AG20443 (cell line): ENCODE results near the gene FBXW10.
"Not testable (repeated sequence)": the region's sequence is repeated elsewhere in the genome, so short reads cannot be mapped to it uniquely, and the experiment has no call there.

Source experiments
- DNase-seq: peaks from one replicate; pipeline ENCODE4 v3.0.0; 2012; ENCODE audit warnings: low spot score, mixed read lengths

The FBXW10 gene

DNA sequence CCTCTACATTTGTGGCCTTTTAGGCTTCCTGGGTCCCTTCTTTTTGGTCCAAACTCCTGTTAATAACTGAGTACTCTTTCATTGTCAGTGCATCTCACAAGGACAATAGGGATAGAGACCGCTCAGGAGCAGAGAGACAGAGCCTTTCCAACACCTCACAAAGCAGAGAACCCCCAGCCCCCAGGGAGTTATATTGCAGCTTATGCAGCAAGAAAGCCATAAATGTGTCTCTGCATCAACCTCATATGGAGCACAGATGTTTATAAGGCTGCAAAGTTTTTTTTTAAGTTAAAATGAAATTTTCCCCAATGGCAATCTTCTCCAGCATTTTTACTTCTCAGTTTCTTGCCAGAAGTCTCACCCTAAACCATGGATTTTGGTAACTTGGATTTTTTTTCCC lies 6.4 kb downstream of the FBXW10 start:
- not testable (repeated sequence) for DNase-seq

DNA sequence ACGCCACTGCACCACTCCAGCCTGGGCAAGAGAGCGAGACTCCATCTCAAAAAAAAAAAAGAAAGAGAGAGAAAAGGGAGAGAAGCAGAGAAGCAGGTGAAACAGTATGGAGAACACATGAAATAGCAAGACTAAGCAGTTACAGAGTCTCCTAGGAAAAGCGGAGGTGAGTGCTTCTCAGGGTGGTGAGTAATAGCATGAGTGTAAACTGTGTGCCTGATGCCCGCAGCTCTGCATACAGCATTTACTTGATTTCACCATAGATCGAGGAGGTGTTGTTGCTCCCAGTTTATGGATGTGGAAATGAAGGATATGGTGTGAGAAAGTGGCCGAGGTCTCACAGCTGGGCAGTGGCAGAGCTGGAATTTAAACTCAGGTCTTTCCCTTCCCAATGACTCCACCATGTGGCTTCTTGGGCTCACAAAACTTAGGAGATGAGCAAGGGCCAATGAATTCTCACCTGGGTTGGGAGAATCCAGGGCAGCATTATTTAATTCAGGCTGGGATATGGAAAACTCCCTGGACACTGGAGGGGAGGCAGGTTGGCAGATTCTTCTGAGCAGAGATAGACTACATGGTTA lies 10.1 kb downstream of the FBXW10 start:
- DNase-seq: not testable (repeated sequence)

DNA sequence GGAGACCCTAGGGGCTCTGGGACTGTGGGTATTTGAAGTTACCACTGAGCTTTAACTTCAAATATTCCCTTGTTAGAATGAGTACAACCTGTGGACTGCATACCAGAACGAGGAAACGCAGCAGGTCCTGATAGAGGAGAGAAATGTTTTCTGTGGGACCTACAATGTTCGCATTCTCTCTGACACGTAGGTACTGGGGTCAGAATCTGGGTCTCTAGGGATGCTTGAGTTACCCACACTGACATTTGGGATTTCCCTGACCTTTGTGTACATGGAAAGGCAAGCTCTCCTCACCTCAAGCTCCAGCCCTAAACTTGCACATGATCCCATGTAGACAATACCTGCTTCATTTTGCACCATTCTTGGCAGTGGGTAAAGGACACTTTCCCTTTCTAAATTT lies 12.1 kb downstream of the FBXW10 start:
- not testable (repeated sequence) for DNase-seq

DNA sequence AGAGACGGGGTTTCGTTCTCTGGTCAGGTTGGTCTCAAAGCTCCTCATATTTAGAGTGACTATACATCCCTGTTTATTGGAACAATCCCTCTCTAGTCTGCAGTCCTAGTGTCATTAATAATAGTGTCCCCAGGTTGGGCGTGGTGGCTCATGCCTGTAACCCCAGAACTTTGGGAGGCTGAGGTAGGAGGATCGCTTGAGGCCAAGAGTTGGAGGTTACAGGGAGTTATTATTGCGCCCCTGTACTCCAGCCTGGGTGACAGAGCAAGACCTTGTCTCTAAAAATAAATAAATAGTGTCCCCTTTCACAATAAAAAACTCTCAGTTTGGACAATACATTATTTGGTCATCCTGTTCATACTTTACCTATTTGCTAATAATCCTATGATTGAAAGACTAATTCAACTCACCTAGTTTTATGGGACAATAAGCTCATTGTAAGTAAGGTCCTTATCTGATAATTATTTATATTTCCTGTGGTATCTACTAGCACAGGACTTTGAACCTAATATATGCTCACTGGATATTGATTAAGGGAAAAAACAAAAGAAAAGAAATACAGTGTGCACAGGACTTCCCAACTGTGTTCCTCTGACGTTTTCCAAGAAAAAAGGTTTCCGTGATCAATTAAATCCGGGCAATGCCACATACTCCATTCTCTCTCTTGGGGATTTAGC lies 13.7 kb downstream of the FBXW10 start:
- not testable (repeated sequence) for DNase-seq

DNA sequence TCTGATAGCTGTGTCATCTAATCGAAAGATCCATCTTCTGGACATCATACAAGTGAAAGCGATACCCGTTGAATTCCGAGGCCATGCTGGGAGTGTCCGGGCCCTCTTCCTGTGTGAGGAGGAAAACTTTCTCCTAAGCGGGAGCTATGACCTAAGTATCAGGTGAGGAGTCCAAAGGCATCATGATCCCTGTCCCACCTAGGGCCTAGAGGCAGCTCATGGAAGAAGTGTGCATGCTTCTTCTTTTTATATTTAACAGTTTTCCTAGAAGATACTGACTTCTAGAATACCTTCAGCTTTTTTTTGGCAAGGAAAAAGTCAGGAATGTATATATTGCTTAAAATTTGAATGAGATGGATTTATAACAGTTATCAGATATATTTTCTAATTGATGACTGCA lies 14.5 kb downstream of the FBXW10 start:
- DNase-seq: not testable (repeated sequence)

DNA sequence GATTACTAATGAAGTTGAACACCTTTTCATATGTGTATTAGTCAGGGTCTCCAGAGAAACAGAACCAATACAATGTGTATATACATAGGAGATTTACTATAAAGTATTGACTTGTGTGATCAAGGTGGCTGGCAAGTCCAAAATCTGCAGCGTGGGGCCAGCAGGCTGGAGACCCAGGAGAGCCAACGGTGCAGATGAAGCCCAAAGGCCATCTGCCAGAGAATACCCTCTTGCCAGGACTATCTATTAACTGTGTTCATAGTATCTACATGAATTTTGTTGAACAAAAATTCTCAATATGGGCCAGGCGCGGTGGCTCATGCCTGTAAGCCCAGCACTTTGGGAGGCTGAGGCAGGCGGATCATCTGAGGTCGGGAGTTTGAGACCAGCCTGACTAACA lies 16.4 kb downstream of the FBXW10 start:
- DNase-seq: not testable (repeated sequence)

DNA sequence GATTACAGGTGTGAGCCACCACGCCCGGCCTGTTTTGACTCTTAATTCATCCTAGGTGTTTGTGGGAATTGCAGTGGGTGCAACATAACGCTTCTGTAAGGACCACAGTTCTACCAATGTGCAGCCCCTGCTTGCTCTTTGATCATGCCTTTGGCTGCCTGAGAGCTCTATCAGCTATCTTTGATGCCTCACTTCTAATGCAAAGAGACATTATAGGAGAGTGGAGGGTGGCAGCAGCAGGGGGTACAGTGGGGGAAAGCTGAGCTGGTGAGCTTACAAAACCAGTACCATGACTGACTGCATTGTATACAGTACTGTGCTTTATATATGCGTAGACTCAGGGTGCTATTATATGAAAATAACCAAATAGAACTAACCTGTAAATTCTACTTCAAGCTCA lies 26.7 kb downstream of the FBXW10 start:
- not testable (repeated sequence) for DNase-seq

DNA sequence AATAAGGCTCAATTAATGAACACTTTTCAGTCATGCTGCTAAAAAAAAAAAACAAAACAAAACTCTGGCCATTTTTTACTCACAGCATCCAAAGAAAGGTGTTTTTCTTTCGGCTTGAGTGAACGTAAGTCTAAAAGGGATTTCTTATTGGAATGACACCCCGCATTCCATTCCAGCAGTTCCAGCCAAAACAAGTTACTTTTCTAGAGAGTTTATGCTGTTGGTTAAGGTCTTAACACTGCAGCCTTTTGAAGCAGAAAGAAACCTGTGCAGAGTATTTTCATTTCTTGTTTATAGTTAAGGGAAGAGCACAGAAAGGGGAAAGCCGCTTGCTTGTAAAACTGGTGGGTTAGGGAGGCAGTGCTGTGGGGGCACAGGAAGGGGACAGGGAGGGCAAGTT lies 27.2 kb downstream of the FBXW10 start:
- DNase-seq: not testable (repeated sequence)

DNA sequence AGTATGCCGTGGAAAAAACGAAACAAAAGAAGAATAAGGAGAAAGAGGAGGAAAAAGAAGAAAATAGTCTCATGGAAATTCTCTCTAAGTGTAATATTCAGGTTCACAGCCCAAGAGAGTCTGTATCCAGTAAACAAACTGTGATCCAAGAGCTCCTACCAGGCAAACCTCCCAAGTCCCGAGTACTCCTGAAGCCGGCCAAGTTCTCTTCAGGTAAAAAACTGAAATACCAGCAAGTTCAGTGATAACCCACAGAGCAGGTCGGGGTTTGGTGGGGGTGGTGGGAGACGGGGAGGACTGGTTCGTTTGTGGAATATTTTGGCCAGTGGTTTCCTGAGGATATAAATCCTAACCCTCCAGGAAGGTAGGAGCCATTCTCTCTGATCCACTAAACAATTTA lies 28.6 kb downstream of the FBXW10 start:
- no peak for DNase-seq

DNA sequence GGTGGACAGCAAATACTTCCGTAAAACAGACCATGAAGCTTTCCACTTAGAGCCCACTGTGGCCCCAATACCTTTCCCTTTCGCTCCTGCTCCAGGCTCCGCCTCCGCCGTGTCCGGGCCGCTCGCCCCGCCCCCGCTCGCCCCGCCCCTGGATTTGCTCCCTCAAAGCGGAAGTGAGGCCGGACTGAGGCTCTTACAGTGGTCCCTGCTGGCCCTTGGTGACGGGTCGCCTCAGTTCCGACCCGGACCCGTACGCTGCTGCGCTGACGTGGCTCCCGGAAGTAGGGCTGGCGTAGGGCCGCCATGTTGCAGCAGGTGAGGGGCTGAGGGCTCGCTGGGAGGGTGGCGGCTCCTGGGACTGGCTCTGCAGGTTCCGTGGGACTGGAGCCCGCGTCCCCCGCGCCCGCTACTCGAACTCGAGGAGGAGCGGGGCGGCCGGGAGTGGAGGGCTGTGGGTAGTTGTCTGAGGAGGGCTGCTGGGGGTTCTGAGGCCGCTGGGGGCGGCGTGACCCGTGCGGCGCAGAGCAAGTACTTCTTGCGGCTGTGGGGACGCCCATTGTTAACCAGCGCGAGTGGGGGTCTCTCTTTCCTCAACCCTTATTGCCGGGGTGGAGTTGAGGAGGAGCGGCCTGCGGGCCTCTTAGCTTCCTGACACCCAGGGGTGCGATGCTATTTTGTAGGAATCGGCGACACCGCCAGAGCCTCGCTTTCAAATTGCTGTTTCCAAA lies 37.3 kb downstream of the FBXW10 start, which contains the start of gene TVP23B:
Gene TVP23B, plus strand, starts transcription at position 193 of the 728 bp plus-strand sequence. Its CDS starts 111 bp downstream, at position 304.
- DNase-seq: peak; percentile 87

DNA sequence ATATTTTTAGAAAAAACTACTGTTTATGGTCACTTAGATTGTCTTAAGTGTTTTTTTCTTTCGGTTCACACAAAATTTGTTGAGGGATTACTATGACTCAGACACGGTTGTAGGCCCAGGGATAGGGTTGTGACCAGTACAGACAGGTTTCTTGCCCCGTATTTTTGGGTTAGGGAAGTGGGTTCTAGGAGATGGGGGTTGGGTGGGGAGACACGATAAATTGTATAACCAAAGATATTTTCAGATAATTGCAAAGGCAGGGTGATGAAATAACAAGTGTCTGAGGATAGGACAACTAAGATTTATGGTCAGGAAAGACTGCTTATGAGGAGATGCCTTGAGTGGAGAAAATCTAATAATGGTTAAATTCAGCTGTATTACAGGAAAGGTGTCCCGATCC lies 38.0 kb downstream of the FBXW10 start:
- not testable (repeated sequence) for DNase-seq

DNA sequence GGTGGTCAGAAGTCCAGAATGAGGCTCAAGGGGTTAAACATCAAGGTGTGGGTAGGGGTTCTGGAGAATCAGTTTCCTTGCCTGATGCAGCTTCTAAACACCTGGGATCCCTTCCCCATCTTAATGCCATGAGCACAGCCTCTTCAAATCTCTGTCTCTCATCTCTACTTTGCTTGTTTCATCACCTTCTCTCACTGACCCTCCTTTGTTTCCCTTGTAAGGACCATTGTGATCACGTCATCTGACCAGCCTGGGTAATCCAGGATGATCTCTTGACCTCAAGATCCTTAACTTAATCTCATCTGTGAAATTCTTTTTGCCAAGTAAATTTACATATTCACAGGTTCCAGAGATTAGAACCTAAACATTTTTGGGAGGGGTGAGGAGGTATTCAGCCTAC lies 42.1 kb downstream of the FBXW10 start:
- not testable (repeated sequence) for DNase-seq

DNA sequence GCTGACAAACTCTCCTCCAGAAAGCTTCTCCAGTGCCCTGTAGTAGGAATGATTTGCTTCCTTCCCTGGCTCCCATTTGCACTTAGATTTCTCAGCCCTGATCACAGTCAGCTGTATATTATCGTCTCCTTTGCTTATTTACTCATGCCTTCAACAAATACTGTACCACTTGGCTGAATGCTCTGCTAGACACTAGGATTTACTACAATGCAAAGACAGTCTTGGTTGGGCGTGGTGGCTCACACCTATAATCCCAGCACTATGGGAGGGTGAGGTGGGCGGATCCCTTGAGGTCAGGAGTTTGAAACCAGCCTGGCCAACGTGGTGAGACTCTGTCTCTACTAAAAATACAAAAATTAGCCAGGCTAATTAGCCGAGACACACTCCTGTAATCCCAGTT lies 43.0 kb downstream of the FBXW10 start:
- DNase-seq: not testable (repeated sequence)

DNA sequence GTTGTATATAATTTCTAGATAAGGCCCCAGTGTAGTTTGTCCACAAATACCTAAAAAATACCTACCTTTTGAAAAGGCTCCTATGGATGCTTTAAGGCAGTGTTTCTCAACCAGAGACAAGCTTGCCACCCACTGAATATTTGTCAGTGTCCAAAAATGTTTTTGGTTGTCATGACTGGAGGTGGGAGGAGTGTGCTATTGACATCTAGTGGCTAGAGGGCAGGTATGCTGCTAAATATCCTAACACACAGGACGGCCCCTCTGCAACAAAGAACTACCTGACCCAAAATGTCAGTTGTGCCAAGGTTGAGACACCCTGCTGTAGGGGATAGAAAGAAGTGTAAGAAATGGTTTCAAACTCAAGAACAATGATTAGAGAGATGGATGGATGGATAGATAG lies 47.5 kb downstream of the FBXW10 start:
- DNase-seq: not testable (repeated sequence)

DNA sequence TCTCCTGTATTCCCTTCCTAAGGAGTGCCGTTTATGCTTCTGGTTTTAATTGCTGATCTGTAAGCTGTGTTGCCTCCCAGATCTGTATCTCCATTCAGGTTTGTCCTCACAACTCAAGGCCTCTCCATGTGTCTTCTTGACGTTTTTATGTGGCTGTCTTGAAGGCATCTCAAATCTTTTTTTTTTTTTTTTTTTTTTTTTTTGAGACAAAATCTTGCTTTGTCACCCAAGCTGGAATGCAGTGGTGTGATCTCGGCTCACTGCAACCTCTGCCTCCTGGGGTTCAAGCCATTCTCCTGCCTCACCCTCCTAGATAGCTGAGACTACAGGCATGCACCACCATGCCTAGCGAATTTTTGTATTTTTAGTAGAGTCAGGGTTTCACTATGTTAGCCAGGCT lies 51.0 kb downstream of the FBXW10 start:
- not testable (repeated sequence) for DNase-seq

DNA sequence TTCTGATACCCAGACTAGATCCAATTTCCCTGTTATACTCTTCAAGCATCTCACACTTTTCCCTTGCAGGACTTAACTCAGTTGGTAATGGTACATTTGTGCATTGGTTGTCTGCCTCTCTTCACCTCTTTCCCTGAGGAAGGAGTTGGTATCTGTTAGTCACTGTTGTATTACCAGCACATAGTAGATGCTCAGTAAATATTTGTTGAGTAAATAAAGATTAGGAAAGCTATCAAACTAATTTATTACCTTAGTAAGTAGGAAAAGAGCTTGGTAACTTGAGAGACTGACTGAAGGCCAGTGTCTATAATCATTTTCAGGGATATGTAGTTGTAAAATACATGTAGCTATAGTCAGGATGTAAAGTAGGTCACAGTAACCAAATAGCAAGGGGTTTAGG lies 53.0 kb downstream of the FBXW10 start:
- DNase-seq: not testable (repeated sequence)

DNA sequence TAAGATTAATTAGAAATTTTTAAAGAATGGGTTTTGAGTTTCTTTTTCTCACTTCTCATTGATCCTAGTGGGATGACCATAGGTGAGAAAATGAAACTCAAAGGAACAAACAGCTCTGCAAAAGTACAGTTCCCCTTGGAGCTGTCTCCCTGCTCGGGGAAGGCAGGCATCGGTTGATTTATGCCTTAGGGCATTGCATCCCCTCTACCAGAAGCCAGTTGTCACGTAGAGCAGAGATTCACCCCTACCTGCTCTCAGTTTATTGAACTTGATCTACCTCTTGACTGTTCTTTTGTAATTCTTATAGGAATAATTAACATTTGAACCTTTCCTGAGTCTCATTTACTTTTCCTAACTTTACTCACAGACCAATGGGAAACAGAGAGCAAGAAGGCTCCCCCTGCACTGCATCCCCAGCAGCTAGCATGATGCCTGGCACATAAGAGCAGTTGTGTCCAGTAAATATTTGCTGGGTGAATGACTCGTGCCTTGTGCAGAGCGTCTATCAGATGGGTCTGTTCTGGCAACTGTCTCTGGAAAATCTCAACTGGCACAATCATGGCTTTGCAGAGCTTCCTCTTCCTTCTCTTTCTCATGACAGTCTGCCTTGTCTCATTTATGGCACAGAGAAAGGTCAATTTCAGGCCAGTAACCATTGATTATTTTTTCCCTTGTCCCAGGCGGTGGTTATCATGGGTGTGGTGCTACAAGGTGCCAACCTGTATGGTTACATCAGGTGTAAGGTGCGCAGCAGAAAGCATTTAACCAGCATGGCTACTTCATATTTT lies 59.8 kb downstream of the FBXW10 start:
- not testable (repeated sequence) for DNase-seq

DNA sequence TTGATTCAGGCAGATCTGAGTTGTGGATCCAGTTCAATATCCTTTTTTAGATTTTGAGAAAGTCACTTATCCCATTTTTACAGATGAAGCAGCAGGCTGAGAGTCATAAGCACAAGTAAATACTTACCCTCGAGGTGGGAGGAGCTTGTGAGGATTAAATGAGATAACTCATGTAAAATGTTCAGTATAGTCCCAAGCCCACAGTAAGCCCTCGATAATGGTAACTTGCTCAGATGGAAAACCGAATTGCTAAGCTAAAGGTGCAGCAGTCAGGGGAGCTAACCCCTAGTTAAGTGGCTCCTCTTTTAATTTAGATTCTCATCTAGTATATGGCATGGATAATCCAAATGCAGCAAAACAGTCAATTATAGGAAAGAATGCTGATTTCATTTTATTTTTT lies 72.1 kb downstream of the FBXW10 start:
- DNase-seq: not testable (repeated sequence)

DNA sequence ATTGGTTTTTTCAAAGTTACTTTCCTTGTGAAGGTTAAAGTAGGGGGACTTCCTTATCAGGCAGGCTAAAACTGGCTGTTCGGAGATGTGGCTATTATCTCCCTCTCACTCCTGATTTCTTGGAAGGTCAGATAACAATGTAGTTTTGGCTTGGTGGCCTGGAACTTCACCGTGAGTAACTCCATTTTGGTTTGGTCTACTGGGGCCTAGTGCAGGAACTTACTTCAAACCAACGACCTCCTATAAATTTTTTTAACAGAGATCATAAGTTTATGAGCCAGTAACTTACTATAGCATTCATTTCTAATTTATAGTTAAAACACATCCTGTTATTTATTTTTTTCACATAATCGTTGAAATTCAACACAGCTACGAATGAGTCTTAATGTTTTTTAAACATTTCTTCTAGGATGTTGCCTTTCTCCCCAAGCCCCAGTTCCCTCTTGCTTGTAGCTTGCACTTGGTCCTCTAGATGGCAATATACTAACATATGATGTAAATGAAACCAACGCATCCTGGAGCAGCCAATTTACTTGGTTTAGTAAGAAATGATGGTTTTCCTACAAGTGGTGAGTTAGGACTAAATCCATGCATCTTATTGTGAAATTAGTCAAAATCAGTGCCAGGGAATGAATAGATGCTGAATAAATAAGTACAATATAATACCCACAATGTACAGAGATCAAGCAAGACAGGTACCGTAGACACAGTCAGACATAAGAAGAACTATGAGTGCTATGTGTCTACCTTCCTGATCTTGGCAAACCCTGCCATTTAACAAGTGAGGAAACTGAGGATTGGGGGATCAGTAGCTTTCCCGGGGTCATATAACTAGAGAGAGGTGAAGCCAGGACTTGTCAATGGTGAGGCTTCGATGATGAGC lies 72.9 kb downstream of the FBXW10 start:
- DNase-seq: peak; percentile 28

DNA sequence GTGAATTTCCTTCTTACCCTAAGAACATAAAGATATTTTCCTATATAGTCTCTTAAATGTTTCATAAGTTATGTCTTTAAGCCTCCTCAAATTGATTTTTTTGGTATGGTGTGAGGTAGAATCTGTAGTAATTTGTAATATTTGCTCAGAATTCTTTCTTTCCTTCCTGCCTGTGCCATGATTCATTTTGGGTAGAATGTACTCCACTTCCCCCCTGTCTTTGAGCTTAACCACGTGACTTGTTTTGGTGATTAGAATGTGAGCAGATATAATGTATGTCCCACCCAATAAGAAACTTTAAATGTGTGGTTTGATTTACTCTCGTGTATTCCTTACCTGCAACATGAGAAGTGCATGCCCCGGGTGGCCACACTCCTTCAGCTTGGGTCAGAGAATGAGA lies 77.6 kb downstream of the FBXW10 start:
- not testable (repeated sequence) for DNase-seq

DNA sequence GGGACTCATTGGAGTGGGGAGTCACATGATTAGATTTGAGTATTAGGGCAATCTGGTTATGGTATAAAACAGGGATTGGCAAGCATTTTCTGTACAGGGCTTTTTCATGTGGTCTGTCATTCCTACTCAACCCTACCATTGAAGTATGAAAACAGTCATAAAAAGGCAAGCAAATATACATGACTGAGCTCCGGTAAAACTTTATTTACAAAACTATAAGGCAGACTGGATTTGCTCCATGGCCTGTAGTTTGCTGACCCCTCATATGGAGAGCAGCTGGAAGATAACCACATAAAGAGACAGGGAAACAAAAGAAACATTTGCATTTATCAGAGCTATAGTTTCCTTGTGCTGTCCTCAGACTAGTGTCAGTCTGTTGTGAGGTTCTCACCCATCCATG lies 83.8 kb downstream of the FBXW10 start:
- DNase-seq: not testable (repeated sequence)
